GM21367 (cell line): ENCODE data around the gene APMAP.
"Not testable (repeated sequence)": the region's sequence is repeated elsewhere in the genome, so short reads cannot be mapped to it uniquely, and the experiment has no call there.

Source experiments
- ATAC-seq: cut with Tn5 transposase; IDR thresholded peaks from one replicate; pipeline ENCODE4 v1.9.1; 2021; ENCODE audit not compliant: unreplicated experiment

The APMAP gene

GRCh38 chr20:24935766-24936525 is 56.6 kb downstream of the APMAP start:
- no peak for ATAC-seq

DNA sequence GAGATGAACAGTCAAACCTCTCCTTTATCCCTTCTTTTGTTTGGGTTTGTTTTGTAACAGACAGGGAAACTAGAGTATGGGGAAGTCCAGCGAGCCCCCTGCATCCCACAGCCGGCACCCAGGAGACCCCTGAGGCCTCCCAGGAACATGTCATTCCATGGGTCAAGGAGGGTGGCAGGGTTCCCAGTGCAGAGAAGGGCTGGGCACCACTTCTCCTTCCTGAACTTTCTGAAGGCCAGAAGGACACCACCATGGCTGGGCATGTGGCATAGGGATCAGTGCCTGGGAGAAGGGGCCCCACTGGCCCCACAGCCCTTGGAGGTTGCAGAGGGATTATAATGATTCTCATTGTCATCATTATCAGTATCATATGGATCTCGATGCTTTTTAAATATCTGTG is 57.4 kb downstream of the APMAP start:
- no peak for ATAC-seq

- no peak for ATAC-seq
Observed at GRCh38 chr20:24934716-24935115, 57.8 kb downstream of the APMAP start.

- ATAC-seq, result no peak
Observed at GRCh38 chr20:24934101-24934661, 58.4 kb downstream of the APMAP start.

DNA sequence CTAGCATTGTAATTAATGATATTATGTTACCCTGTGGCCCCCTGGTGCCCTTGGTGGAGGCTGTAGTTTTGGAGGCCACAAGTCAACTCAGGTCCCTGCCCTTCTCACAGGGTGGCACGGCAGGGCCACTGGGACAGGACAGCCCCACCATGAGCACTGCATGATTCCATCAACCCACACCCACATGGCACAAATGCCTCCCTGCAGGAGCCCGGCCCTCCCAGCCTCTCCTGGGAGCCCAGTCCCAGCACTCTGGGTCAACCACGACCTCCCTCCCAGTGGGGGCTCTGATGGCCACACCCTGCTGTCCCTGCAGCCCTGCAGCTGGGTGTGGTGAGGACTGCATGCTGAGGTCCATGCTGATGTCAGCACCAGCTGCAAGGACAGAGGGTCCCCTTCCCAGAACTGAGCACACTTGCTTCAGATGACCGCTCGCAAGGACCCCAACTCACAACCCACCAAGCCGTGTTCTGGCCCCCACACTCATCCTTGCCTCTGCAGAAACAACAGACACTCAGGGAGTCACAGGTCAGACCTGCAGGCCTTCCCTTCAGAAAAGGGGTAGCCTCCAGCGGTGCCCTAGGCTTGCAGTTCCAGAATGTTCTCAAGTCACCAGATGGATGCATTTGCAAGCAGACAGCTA is 59.2 kb downstream of the APMAP start:
- ATAC-seq, result no peak

DNA sequence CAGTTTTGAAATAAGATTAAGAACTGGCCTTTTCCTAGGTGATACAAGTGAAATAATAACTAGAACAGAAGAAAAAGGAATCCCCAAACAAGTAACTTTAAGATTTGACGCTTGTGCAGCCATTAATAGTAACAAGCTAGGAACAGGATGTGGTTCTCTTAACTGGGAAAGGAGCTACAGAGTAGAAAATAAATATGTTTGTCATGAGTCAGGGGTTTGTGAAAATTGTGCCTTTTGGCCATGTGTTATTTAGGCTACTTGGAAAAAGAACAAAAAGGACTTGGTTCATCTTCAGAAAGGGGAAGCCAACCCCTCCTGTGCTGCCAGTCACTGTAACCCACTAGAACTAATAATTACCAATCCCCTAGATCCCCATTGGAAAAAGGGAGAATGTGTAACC is 60.7 kb downstream of the APMAP start:
- ATAC-seq, result not testable (repeated sequence)

GRCh38 chr20:24930724-24931688 is 61.5 kb downstream of the APMAP start:
- not testable (repeated sequence) for ATAC-seq

DNA sequence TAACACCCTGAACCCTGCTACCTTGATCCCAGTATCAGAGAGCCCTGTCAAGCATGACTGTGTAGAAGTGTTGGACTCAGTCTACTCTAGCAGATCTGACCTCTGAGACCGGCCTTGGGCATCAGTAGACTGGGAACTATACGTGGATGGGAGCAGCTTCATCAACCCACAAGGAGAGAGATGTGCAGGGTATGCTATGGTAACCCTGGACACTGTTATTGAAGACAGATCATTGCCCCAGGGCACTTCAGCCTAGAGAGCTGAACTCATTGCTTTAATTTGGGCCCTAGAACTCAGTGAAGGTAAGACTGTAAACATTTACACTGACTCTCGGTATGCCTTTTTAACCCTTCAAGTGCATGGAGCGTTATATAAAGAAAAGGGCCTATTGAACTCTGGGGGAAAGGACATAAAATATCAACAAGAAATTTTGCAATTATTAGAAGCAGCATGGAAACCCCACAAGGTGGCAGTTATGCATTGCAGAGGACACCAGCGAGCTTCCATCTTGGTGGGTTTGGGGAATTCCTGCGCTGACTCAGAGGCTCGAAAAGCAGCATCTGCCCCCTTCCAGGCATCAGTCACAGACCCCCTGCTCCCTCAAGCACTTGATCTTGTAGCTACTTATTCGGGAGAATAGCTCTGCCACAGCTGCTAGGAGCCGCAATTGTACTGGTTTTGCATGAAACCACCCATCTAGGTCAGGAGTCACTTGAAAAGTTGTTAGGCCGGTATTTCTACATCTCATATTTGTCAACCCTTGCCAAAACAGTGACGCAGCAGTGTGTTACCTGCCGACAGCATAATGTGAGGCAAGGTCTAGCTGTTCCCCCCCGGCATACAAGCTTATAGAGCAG is 62.5 kb downstream of the APMAP start:
- ATAC-seq, result not testable (repeated sequence)

DNA sequence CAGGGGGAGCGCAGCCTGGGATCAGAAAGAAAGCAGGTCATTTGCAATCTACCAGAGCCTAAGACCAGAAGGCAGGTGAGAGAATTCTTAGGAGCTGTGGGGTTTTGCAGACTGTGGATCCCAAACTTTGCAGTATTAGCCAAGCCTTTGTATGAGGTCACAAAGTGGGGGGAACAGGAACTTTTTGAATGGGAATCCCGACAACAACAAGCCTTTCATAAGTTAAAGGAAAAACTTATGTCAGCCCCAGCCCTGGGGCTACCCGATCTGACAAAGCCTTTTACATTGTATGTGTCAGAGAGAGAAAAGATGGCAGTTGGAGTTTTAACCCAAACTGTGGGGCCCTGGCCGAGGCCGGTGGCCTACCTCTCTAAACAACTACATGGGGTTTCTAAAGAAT is 63.3 kb downstream of the APMAP start:
- ATAC-seq, result not testable (repeated sequence)

DNA sequence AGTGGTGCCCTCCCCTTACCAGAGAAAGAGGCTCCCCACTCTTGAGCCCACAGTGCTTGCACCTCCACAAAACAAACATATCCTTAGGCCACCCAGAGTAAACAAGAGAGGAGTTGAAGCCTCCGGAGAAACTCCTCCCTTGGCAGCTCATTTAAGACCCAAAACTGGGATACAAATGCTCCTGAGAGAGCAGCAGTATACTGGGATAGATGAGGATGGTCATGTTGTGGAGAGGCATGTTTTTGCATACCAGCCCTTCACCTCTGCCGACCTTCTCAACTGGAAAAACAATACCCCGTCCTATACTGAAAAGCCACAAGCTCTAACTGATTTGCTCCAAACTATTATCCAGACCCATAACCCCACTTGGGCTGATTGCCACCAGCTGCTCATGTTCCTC is 71.8 kb downstream of the APMAP start:
- ATAC-seq, result not testable (repeated sequence)

DNA sequence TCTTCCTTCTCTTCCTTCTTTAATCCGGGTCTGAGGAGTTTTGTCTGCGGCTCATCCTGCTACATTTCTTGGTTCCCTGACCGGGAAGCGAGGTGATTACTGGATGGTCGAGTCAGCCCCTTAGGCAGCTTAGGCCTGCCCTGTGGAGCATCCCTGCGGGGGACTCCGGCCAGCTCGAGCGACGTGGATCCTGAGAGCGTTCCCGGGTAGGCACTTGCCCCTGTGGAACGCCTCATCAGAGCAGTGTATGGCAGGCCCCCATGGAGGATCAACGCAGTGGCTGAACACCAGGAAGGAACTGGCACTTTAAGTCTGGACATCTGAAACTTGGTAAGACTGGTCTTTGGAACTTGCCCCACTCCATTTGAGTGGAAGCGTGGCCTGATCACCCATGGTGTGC is 72.9 kb downstream of the APMAP start:
- ATAC-seq, result not testable (repeated sequence)

- no peak for ATAC-seq
Observed at GRCh38 chr20:24918579-24919566, 73.7 kb downstream of the APMAP start.

DNA sequence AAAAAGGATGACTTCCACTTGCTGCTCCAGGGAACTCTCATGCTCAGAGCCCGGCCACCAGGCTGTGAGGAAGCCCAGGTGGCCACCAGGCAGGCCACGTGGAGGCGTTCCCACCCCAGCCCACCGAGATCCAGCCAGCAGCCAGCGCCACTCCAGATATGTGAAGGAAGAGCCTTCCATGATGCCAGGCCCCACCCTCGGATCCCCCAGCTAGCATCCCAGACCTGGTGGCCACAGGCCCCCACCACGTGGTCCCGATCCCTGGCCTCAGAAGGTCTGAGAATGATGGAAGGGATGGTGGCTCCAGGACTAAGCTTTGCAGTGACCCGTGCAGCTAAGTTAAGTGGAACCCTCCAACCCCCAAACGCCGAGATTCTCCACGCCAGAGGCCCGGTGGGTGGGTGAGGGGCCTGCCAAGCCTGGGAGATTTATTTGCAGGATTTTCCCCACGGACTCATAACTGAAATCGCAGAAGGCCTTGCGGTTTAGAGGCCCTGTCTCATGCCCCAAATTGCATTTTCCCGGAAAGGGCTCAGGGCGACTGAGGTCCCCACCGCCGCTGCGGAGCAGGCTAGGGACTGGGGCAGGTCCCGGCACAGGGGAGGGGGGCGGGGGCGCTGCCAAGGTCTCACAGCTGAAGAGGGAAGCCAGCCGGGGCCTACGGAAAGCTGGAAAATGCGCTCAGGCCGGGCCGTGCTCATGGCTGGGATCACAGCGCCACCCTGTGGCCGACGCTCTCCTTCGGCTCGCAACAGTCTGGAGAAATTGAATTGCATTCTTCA is 74.6 kb downstream of the APMAP start:
- ATAC-seq, result no peak

GRCh38 chr20:24917056-24917455 is 75.5 kb downstream of the APMAP start:
- no peak for ATAC-seq

- no peak for ATAC-seq
Observed at GRCh38 chr20:24916412-24916811, 76.1 kb downstream of the APMAP start.

DNA sequence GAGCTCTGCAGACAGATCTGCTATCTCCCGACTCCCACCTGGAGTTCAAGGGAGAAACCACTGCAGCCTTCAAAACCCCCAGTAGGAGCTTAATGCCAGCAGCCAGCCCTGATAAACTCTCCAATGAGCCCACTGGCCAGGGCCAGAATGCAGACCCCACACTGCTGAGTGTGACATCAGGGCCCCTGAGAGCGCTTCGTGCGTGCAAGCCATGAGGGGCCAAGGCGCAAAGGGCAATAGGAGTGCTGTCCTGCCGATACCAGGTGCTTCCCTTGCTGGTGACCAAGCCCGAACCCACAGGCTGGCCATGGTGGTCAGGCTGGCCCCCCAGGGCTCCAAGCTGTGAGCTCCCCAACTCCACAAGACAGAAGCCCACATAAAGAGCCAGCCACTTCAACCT is 76.7 kb downstream of the APMAP start:
- no peak for ATAC-seq

GRCh38 chr20:24915440-24915839 is 77.1 kb downstream of the APMAP start:
- ATAC-seq, result no peak
